Measurements from ENCODE around the gene RASGEF1C.

RASGEF1C gene

GRCh38 chr5:180142021-180142765 is 66.8 kb downstream of the RASGEF1C start:
- H3K27ac ChIP-seq = no peak overlapping the region
- ChIA-PET POLR2A (ENCODE audit: low non-redundant PET) (no interaction called here), CTCF (no interaction called here)
- TF ChIP-seq CTCF (conservative IDR thresholded peaks at IDR 0.05; ENCODE audit: low read depth) = no peak
- DNase-seq (ENCODE audit: low spot score) = no peak

DNA sequence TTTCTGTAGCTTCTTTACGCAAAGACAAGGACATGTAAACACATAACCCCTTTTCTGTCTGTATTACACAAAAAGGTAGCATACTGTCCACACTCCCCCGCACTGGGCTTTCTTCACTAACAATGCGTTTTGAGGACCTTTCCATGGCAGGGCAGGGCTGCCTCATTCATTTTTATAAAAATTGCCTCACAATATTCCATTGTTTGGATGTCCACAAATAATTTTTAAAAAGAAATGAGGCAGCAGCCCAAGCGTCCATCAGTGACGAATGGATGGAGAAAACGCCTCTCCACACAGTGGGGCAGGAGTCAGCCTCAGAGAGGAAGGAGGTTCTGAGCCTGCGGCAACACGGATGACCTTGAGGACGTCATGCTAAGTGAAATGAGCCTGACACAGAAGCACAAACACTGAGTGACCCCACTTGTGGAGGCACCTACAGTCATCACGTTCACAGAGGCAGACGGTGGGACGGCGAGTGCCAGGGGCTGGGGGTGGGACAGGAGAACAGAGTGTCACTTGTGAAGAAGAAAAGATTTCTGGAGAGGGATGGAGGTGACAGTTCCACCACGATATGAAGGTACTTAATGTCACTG is 67.8 kb downstream of the RASGEF1C start:
- H3K27ac ChIP-seq = no peak overlapping the region
- CTCF ChIA-PET = no interaction called here
- no peak for DNase-seq (ENCODE audit: low spot score)
- no peak for TF ChIP-seq CTCF (conservative IDR thresholded peaks at IDR 0.05; ENCODE audit: low read depth)
- POLR2A ChIA-PET (ENCODE audit: low non-redundant PET) = no interaction called here

DNA sequence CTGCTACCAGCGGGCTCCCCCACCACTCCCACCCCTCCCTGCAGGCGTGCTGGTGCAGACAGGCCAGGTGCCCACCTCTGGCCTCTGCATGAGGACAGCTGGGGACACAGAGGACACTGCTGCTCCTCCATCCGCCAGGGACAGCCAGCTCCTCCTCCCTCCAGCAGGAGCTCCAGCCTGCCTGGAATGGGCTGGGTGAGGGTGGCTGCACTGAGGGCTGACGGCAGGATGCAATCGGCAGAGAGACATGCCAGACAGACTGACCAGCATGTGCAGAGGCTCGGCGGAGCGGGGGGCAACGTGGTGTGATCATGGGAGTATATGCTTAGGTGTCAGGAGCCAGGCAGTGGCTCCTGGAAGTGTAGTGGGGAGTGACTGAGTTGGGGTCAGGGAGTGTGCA is 68.4 kb downstream of the RASGEF1C start:
- POLR2A ChIA-PET (ENCODE audit: low non-redundant PET) = no interaction called here
- TF ChIP-seq CTCF (conservative IDR thresholded peaks at IDR 0.05; ENCODE audit: low read depth) = no peak
- no peak overlapping the region for H3K27ac ChIP-seq
- no peak for DNase-seq (ENCODE audit: low spot score)
- CTCF ChIA-PET = interaction anchor here (1.5 kb wide), 1 partner anchor 69 kb away, joined by 4 read pairs; the partner anchor contains the start of gene RASGEF1C

DNA sequence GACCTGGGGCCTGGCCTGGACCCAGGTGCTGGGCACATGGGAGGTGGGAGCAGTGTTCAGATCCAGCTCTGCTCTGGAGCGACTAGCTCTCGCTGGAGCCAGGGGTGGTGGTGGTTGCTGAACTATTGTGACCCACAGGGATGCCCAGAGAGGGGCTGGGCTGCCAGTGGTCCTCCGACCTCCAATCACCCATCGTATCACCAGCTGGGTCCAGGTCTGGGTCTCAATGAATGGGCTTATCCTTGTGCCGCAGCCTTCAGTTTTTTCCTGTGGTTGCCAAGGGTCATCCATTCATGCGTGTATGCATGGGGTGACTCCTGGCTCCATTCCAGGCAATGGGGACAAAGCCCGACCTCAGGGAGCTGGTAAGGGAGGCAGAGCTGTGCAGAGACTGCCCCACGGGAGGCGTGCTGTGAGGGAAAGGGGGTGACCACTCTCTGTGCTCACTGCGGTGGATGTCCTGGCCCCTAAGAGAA is 68.9 kb downstream of the RASGEF1C start:
- ChIA-PET POLR2A (ENCODE audit: low non-redundant PET) (no interaction called here), CTCF (interaction anchor here (1.2 to 1.5 kb wide), 2 partner anchors 23 to 69 kb away, joined by 4 read pairs; partner anchors contain the start of gene RASGEF1C)
- TF ChIP-seq CTCF (conservative IDR thresholded peaks at IDR 0.05; ENCODE audit: low read depth) = no peak
- no peak for DNase-seq (ENCODE audit: low spot score)
- H3K27ac ChIP-seq = no peak overlapping the region

- no peak for DNase-seq (ENCODE audit: low spot score)
- POLR2A ChIA-PET (ENCODE audit: low non-redundant PET) = no interaction called here
- no peak for TF ChIP-seq CTCF (conservative IDR thresholded peaks at IDR 0.05; ENCODE audit: low read depth)
- H3K27ac ChIP-seq = no peak overlapping the region
- CTCF ChIA-PET = interaction anchor here (1.2 to 1.5 kb wide), 2 partner anchors 23 to 70 kb away, joined by 4 read pairs; partner anchors contain the start of gene RASGEF1C
Measured at GRCh38 chr5:180139731-180140055, 69.3 kb downstream of the RASGEF1C start.

- POLR2A ChIA-PET (ENCODE audit: low non-redundant PET) = no interaction called here
Measured at GRCh38 chr5:180138976-180139730, 69.9 kb downstream of the RASGEF1C start.

More at GRCh38 chr5:180138976-180139730, 69.9 kb downstream of the RASGEF1C start:
- TF ChIP-seq CTCF (conservative IDR thresholded peaks at IDR 0.05; ENCODE audit: low read depth) = no peak
- DNase-seq (ENCODE audit: low spot score) = no peak
- CTCF ChIA-PET = interaction anchor here (0.6 to 1.5 kb wide), 3 partner anchors 22 to 291 kb away, joined by 3 to 4 read pairs (median 4); partner anchors contain the start of gene RASGEF1C
- no peak overlapping the region for H3K27ac ChIP-seq
